ENCODE results near the gene SUV39H1. TPM values are rescaled to one million over a fixed set of nuclear protein-coding genes. Genes with fewer than 3 reads are reported as not detected.

The SUV39H1 gene
- total and polyA plus RNA-seq, 2 of the 8 experiments (the other 6 are each of a cell fraction or from before 2014, with no cell fraction given): 14.8 to 27.8 TPM

GRCh38 chrX:48703642-48704481 lies 7.3 kb downstream of the SUV39H1 start:
- H4K8ac ChIP-seq (ENCODE audit: extremely low read depth, insufficient read depth, low read length): no peak overlapping the region
- no peak for DNase-seq (ENCODE audit: low read depth in 1 of 2, low spot score in 2 of 2)
- H2BK20ac ChIP-seq (ENCODE audit: low read length): no peak overlapping the region
- no peak overlapping the region for H4K5ac ChIP-seq (ENCODE audit: insufficient read length, low read depth, low read length)
- H3K79me2 ChIP-seq (ENCODE audit: control insufficient read depth in 1 of 2, insufficient read depth in 2 of 2, low read length in 2 of 2): peaks cover 0 to 2% of the 10 kb centered on the region in 2 experiments; a peak in 1 of 4 replicates
- no peak overlapping the region for H3K4me3 ChIP-seq (ENCODE audit: extremely low read depth in 1 of 4, insufficient read depth in 2 of 4, low read depth in 3 of 4, low read length in 4 of 4)
- H2AK5ac ChIP-seq (ENCODE audit: low read depth, low read length): no peak overlapping the region
- H3K4ac ChIP-seq (replicated peaks; ENCODE audit: insufficient read length, low read depth, low read length): no peak overlapping the region
- H3K79me1 ChIP-seq (ENCODE audit: low read depth, low read length): no peaks in the 10 kb centered on the region
- no peak overlapping the region for H3K14ac ChIP-seq (ENCODE audit: insufficient read length)
- H2AFZ ChIP-seq (ENCODE audit: low read length): no peak overlapping the region
- no peaks in the 10 kb centered on the region for H3K9me3 ChIP-seq (ENCODE audit: insufficient read depth in 2 of 2, low read depth in 1 of 2, low read length in 1 of 2)
- no peak for FAIRE-seq
- H3K9ac ChIP-seq (replicated peaks in 1 of 4; ENCODE audit: extremely low read depth in 1 of 4, low read depth in 3 of 4, low read length in 3 of 4): no peak overlapping the region
- peaks cover 0 to 8% (median 1%) of the 10 kb centered on the region in 4 experiments; a peak in 3 of 7 replicates for H3K4me1 ChIP-seq (replicated peaks in 1 of 4; ENCODE audit: control insufficient read depth in 3 of 4, insufficient read depth in 4 of 4, low read length in 3 of 4)
- 66% methylated on average over 4 of the region's 4 CpGs; no CpG with 5 or more reads in 1 of the 2 experiments for WGBS, 2 experiments (ENCODE audit: extremely low coverage in 1 of 2, insufficient coverage in 1 of 2, insufficient read length in 1 of 2, insufficient replicate concordance in 2 of 2, low coverage in 1 of 2, low lambda C conversion rate in 2 of 2, missing lambda C conversion rate in 1 of 2)
- H2BK120ac ChIP-seq (replicated peaks; ENCODE audit: low read depth, low read length): no peak overlapping the region
- H2BK12ac ChIP-seq (ENCODE audit: low read depth, low read length): no peak overlapping the region
- no peak overlapping the region for H3K23ac ChIP-seq (ENCODE audit: insufficient read length)
- ChIA-PET CTCF (ENCODE audit: partially characterized antibody) (interaction anchor here (0.6 kb wide), 1 partner anchor 250 kb away, joined by 3 read pairs; no protein-coding TSS in a partner anchor), POLR2A (ENCODE audit: partially characterized antibody) (no interaction called here)
- peaks cover 2 to 12% of the 10 kb centered on the region in 2 experiments for H4K20me1 ChIP-seq (replicated peaks in 1 of 2; ENCODE audit: control insufficient read depth in 1 of 2, insufficient read depth in 2 of 2, low read length in 2 of 2)
- no peaks in the 10 kb centered on the region for H3K23me2 ChIP-seq (ENCODE audit: low read depth, low read length)
- H3K56ac ChIP-seq (replicated peaks; ENCODE audit: insufficient read length, low read depth, low read length): no peak overlapping the region
- H3K27me3 ChIP-seq (replicated peaks in 1 of 4; ENCODE audit: control insufficient read depth in 3 of 4, extremely low read depth in 1 of 4, insufficient read depth in 3 of 4, low read length in 3 of 4): no peaks in the 10 kb centered on the region
- no peak overlapping the region for H2BK5ac ChIP-seq (ENCODE audit: low read depth, low read length)
- no peak overlapping the region for H3K18ac ChIP-seq (ENCODE audit: extremely low read depth, low read length)
- H3K4me2 ChIP-seq (ENCODE audit: insufficient read depth in 1 of 2, low read depth in 2 of 2, low read length in 2 of 2): no peak overlapping the region
- no peak overlapping the region for H2BK15ac ChIP-seq (ENCODE audit: low read length)
- H3K27ac ChIP-seq (ENCODE audit: low read depth, low read length): no peak overlapping the region
- H3K36me3 ChIP-seq (ENCODE audit: control insufficient read depth in 2 of 4, insufficient read depth in 4 of 4, low read length in 3 of 4): peaks cover 5 to 47% (median 33%) of the 10 kb centered on the region in 4 experiments; a peak in 6 of 8 replicates
- no peak overlapping the region for H4K91ac ChIP-seq (replicated peaks; ENCODE audit: insufficient read length, low read length)
- TF ChIP-seq BCL11A (IDR thresholded peaks at IDR 0.05; ENCODE audit: low read depth in 2 of 2, low read length in 2 of 2): no peak
